ENCODE results near the gene OR51I1.

DNA sequence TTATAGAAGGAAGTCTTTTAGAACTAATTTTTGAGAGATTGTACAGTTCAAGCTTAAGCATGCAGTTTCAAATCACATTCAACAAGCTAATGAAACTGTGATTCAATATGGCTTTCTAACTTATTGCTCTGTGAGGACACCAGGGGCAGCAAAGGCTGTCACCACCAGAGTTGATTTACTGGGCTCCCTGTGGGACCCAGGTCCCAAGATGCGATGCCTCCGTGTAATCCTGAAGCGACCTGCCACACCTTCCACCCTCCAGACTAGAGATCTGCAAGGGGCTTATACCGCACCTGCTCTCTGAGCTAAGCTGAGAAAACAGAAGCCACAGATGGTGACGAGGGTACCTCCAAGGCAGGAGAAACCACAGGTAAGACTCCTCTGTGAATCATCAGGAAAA lies 20.3 kb downstream of the OR51I1 start:
- no peak for TF ChIP-seq POLR2AphosphoS5 (IDR thresholded peaks at IDR 0.05; ENCODE audit: low read depth, low read length)
- no peak for TF ChIP-seq POLR2A (IDR thresholded peaks at IDR 0.05; ENCODE audit: low read depth, low read length)
